HG03135 (cell line): ENCODE measurements around the gene MPND.
A peak's percentile ranks its signal among the peaks of the same experiment; 100 is the strongest.

ENCODE experiments used
- ATAC-seq: cut with Tn5 transposase; IDR thresholded peaks from one replicate; pipeline ENCODE4 v1.9.1; 2021; ENCODE audit warnings: mild to moderate bottlenecking, moderate library complexity; ENCODE audit not compliant: unreplicated experiment

Gene MPND

DNA sequence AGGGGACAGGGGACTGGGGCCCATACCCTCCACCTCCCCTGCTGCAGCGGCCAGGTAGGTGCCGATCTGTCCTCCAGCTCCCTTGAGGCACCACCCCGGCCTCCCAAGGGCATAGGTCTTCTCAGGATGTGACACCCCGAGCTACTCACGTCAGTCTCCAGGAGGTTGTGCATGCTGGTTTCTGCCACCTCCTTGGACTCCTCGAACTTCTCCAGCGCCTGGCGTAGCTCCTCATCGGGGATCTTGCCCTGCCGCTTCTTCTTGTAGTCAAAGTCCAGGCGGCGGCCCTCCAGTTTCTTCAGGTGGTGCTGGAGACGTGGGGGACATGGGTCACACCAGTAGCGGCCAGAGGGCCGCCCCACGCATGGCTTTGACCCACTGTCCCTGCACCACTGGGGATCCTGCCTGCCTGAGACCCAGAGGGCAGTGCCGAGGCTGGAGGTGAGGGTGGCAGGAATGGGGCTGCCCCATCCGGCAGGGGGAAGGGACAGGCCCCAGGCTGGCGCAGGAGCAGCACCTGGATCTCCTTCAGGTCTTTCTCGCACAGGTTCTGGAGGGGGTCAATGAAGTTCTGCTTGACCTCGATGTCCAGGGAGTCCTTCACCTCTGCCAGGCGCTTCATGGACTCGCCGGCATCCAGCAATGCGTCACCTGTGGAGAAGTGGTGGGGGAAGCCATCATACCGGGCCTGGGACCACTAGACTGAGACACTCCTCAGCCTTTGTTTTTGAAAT is 20.4 kb downstream of the MPND start:
- ATAC-seq, result no peak

DNA sequence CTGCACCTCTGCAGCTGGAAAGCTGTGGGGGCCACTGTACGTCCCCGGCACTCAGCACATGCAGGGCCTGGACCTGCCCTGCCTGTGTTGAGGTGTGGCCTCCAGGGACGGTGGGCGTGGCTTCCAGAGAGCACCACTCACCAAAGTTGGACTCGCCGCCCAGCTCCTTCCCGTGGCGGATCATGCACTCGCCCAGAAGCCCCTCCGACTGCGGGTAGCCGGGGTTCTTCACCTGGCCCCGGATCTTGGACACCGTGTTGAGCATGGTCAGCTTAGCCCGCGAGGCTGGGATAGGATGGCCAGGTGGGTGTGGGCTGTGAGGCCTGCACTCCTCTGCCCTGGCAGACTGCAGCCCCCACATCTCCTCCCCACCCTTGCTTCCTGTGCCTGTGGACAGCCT is 22.0 kb downstream of the MPND start:
- ATAC-seq, result no peak

DNA sequence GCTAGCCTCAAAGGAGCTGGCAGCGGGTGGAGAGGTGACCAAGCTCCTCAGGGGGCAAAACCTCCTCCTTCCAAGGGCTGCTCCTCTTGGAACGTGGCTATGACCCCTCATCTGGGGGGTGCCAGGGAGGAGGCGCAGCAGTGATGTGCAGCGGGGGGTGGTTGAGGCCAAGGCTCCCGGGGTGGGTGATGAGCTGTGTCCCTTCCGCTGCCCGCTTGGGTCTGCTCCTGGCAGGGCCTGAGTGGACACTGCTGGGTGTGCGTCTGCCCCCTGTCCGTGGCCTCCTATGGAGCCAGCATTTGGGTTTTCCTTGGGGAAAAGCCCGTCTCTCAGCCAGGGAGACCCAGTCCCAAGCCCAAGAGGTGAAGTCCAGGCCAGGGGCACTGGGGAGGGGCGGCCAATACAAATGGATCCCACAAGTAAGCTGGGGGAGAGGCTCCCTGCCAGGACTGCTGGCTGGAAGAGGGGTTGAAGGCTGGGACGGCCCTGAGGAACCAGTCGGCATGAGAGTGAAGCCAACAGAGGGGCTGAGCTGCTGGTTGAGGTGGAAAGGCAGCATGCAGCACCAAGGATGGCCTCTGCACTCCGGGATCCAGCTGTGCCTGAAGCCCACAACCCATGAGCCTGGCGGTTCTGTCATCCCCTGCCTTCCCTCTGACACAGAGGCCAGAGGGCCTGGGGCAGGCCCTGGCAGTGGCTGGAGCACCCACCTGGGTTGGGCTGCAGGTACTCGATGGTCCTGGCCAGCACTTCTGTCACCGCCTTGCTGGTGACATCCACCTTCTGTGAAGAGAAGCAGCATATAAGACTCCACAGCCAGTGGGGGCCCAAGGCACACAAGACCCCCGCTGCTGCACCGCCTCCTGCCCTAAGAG is 22.7 kb downstream of the MPND start:
- no peak for ATAC-seq

DNA sequence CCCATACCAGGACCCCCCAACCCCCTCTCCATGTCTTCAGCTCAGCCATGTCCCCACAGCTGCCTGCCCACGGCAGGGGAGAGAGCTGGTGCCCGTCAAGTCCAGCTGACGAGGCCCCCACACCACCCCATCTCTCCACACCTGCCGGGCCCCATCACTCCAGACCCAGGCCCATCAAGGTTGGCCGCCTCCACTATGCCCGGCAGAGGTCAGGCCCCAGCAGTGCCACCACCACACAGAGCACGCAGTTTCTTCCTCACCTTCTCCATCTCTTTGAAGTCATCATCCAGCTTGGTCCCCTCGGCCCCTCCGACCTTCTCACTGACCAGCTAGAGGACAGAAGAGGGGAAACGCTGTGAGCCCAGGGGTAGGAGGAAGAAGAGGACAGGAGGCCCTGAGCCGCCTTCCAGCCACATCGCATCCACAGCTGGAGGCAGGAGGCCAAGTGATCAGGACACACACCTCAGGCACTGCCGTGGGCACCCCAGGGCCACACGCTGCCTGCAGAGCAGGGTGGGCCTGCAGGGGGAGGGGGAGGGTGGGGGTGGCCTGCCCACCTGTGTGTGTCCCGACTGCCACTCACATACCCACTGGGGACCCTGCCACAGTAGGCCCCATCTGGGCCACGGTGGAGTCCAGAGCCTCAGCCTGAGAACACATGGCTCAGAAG is 23.4 kb downstream of the MPND start:
- ATAC-seq, result no peak

DNA sequence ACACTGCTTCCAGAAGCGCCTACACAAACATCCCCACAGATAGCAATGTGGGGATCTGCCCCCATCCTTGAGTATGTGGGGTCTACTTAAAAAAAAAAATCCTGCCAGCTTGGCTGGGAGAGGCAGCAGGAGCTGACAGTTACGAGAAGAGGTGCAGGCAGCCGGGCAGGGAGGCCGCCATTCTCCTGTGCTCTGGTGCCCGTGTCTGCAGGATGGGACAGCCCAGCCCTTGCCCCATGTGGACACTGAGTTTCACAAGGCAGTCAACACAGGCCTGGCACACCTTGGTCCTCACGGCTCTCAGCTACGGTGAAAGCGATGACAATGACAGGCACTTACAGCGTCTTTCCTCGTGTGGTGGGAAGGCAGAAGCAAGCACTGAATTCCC is 24.0 kb downstream of the MPND start:
- no peak for ATAC-seq

DNA sequence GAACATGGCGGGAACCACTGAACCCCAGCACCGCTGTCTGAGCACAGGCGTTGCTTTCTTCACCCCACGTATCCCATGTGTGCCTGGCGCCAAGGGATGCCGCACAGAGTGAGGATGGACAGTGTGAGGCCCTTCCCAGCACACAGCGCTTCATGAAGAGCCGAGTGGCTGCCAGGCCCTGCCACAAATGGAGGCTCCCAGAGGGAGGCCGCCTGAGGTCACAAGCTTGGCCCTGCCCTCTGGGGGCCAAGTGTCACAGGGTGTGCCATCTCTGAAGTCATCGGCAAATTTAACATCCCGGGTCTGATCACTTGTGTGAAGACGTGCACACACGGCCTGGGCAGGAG is 24.4 kb downstream of the MPND start:
- ATAC-seq, result no peak

DNA sequence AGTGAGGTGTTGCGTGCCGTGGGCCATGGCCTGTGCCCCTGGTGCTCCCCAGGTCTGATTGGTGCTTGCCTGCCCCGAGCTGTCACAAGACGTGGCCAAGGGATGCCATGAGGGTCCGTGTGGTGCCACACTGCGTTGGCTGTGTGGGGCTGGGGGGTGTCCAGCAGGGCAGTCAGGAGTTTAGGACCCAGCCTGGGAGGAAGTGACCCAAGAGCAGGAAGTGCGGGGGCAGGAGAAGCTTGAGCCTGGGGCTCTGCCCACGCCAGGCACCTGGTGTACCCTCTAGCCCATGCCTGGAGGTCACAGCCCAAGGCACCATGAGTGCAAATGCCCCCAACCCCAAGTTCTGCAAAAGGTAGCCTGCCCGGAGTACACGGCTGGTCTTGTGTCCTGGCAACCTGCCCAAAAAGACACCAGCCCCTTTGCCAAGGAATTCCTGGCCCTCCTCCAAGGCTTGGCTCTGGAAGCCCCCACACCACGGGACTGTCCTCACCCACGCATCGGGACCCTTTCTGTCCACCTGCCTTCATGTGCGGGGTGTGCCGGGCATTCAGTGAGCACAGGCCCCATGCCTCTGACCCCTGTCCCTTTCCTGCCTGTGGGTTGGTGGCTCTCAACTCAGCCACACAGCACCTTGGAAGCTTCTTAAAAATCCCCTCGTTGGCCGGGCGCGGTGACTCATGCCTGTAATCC is 24.9 kb downstream of the MPND start:
- no peak for ATAC-seq

DNA sequence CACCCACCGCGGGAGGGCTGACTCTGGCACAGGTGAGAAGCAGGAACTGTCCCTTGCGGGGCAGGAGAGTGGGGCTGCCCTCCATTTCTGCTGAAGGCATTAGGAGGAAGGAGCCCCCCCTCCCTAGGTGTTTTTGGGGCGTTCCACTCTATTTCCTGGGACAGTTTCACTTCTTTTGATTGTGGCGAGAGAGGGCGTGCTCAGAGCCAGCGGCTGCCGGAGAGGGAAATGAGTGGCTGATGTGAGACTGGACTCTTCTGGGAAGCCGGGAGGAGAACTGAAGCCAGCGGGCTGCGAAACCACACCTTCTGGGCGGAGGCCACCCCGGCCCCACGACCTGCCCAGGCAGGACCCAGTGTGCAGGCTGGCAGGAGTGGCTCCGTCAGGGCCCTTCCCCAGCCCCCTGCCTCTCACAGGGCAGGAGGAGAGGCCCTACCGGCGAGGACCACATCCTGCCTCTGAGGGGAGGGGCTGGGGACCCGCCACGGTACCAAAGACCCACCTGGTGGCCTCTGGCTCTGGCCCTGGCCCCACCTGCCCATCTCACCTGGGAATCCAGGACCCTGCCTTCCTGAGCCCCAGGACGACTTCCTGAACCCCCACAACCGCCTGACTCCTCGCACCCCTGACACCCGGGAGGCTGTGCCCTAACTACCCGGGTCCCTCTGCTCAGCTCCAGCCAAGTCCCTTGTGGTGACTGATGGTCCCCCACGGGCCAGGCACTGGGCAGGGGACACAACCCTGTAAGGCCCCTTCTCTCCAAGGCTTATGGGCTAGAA is 25.9 kb downstream of the MPND start:
- peak; percentile 43 for ATAC-seq

DNA sequence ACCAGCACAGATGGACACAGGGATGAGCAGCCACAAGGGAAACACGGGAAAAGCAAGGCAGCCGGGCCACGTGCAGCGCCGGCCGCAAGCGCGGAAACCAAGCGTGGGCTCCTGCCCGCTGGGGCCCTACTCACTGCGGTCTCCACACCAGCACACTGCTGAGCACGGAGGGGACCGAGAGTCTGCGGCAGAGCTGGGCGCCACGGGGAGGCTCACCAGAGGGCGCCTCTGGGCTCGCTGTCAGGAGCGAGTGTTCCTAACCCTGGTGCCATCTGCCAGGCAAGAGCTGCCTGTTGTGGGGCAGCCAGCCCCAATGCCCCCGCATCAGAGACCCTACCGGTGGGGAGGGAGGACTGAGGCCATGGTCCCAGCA is 26.5 kb downstream of the MPND start:
- peak; percentile 43 for ATAC-seq

DNA sequence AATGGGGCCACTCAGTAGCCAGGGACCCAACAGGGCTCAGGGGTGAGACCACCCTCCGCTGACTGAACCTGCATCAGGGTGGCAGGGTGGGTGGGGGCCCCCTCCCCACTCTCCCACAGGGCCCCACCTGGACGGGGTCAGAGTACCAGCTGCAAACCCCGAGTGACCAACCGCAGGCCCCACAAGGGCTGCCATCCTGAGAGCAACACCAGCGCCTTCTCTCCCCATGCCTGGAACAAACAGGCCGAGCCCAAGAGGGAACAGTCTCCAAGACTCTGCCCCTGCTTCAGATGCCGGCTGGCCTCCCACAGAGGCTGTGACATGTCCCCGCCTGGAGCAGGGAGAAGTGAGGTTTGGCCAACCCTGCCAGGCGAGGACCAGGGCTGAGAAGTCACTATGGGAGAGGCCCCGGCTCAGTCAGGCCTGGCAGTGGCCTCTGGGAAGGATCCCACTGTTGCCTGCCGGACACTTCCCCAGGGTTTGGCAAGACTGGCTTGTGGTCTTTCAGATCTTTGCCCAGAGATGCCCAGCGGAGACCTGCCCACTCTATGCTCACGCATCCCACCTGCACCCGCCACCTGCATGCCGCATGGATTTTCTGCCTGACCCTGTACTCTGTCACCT is 27.2 kb downstream of the MPND start:
- peak; percentile 3 for ATAC-seq

DNA sequence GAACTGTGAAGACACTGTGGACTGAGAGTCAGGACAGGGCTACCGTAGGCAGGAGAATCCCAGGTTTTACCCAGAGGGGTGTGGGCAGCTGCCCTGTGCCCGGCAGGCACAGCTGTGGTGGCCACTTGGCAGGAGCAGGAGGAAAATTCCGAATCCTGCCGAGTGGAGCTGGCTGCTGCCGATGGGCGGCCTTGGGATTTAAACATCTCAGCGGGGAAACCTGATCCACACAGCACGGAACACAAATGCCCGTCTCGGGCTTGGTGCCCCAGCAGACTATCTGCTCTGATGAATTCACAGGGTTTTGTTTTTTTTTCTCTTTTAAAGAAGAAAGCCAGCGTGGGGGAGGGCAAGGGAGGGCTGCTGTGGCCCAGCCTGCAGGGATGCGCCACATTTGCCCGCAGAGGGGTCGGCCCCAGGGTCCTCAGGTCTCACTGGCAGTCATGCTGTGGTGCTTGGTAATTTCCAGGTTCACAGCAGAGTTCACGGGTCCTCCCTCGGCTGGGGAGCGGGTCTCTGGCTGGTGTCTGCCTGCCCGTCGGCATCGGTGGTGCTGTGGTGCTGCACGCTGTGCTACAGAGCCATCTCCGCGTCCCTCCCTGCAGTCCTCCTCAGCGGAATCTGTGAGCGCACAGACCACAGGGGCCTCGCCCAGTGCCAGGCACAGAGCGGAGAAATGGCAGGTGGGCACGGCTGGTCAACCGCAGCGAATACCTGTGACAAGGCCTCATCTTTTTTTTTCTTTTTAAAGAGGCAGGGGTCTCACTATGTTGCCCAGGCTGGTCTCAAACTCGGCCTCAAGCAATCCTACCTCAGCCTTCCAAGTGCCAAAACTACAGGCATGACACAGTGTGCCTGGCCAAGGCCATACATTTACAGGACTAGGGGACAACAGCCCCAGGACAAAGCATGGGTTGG is 28.1 kb downstream of the MPND start:
- ATAC-seq, result no peak

DNA sequence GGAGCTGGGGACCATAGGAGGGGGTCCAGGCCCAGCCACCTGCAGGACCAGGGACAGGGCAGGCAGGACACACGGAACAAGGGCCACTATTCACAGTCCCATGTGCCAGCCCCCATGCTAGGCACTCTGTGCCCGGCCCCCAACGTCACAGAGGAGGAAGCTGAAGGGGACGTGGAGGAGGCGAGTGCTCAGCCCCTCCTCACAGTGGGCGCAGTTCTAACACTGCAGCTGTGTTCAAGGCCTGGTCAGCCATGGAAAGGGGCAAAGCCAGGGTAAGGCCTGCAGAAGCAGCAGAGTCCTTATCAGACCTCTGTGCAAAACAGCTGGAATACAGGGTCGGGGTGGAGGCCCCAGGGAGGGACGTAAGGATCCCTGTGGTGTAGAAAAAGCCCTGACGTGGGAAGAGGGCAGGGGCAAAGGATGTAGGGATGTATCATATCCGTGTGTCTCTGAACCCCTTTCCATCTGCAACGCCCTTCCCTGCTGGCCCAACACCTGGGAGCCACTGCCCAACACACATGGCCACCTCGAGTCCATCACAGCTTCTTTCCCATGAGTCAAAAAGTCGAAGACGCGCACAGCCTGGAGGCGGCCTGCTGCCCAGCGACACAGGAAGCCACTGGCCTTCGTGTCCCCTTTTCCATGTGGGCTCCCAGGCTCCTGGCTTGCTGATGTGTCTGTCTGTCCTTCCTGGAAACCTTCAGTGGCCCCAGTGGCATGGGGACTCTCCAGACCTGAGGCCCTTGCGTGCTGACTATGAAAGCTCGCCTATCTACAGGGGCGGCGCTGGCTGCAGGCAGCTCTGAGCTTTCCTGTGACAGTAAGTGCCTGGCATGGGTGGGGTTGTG is 29.0 kb downstream of the MPND start:
- no peak for ATAC-seq

DNA sequence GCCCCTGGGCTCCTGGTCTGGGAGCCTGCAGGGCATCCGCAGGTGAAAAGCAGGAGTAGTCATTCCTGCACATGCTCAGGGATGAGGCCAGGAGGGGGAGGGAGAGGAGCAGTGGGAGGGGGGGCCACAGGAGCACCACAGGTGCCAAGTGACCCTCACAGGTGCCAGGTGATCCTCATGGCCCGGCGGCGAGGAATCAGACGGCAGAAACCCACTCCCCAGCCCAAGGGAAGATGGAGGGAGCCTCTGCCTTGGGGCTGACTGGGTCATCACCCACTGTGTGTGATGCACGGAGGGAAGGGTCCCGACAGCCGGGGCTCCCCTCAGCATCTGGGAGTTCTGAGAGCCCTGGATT is 29.6 kb downstream of the MPND start:
- ATAC-seq, result no peak

DNA sequence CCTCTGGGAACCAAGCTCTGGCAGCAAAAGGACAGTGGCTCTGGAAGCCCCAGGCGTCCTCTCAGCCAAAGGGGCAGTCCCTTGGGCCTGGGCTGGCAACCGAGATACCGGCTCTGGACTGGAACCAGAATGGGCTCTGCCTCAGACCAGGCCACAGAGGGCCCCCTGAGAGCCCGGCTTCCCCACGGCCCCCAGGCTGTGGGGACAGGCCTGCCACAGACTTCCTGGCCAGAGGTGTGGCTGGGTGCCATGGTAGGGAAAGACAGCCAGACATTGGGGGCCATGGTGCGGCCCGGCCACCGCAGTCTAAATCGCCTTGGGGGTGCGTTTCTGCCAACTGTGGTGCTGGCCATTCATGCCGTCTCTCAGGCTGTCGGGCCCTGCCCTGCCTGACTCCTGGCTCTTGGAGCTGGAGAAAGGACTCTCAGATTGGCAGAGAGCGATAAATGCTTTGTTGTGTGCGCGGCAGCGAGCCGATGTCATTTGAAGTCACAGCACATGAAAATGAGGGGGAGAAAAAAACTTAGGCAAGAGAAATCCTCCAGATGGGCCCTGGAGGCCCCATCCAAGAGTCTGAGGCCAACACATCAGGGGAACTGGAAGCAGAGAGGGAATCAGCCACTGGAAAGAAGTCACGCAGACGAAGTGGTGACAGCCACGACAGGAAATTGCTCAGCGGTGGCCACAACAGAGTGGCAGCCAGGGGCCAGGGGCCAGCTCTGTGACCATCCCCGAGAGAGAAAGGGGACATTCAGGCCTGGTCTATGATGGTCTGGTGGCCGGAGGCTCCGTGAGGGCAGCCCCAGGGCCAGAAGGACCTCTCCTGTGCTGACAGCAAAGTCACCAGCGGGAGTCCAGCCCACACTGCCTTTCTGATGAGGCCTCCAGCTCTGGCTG is 30.5 kb downstream of the MPND start:
- no peak for ATAC-seq

DNA sequence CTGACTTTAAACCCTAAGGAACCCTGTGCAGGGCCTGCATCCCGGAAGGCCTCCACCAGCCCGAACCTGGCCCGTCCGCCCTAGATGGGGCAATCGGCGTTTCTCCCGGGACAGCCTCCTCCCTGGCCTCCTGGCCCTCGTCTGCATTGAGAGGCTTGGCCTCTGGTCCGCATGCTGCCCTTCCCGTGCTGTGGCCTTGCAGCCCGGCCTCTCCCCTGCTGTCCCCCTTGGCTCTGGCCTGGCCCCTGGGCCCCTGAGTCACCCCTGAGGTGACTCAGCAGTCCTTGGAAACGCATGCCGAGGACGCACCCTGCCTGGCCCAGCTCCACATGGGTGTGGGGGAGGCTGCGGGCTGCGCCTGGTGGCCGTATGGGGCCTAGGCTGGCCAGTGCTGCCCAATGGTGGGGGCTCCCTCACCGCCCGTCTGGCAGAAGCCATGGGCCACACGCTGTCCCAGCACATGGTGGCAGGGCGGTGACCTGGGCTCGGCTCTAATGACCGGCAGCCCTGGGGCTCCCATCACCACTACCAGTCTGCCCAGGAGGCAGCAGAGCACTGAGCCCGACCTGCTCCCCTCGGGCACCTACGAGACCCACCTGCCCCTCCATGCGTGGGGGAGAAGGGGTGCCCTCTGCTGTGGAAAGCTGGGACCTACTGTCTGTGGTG is 31.3 kb downstream of the MPND start:
- ATAC-seq, result no peak

DNA sequence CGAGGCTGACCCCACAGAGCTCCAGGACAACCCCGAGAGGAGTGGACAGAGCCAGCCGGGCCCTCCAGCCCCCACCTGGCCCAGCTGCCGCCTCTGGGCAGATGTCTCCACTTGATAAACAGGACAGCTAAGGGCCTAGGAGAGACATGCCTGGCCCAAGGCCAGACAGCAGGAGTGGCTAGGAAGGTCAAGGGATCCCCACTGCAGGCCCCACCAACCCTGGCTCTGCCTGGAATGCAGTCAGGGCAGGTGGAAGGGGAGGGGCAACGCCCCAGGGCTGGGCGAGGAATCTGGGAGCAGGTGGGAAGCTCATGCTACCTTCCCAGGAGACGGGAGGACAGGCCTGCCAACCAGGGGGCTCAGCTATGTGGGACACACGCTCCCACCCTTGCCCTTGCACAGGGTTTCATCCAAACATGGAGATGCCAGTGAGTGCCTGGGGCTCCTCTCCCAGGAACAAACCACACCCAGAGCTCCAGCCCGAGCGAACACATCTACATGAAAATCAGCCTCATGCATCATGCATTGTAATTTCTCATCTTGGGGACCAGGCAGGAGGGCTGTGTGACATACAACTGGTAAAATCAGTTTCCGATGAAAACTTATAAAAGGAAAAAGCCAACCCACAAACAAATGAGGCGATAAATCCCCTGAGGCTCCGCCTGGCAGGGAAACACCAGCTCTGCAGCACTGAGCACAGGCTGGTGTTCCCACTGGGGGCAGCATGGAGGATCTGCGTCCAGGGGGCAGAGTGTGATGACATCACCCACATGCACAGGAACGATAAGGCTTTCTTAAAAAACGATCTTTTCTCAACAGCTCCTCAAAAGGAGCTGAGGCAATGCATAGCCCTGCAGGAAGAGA is 32.0 kb downstream of the MPND start:
- no peak for ATAC-seq
